GM12801 (cell line): Measurements from ENCODE around the gene LGALS14.

Source experiments
- TF ChIP-seq, protein P1 (sequence below): IDR thresholded peaks from one replicate; pipeline ENCODE4 v1.5.1; 2011; ENCODE audit warnings: control low read depth; ENCODE audit not compliant: insufficient read length; ENCODE audit errors: extremely low read depth

The LGALS14 gene

GRCh38 chr19:39740395-39740794, 36.1 kb downstream of the LGALS14 start:
- TF ChIP-seq, protein P1, sequence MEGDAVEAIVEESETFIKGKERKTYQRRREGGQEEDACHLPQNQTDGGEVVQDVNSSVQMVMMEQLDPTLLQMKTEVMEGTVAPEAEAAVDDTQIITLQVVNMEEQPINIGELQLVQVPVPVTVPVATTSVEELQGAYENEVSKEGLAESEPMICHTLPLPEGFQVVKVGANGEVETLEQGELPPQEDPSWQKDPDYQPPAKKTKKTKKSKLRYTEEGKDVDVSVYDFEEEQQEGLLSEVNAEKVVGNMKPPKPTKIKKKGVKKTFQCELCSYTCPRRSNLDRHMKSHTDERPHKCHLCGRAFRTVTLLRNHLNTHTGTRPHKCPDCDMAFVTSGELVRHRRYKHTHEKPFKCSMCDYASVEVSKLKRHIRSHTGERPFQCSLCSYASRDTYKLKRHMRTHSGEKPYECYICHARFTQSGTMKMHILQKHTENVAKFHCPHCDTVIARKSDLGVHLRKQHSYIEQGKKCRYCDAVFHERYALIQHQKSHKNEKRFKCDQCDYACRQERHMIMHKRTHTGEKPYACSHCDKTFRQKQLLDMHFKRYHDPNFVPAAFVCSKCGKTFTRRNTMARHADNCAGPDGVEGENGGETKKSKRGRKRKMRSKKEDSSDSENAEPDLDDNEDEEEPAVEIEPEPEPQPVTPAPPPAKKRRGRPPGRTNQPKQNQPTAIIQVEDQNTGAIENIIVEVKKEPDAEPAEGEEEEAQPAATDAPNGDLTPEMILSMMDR, result no peak

GRCh38 chr19:39745643-39746042, 41.4 kb downstream of the LGALS14 start:
- TF ChIP-seq, protein P1, result no peak

- TF ChIP-seq, protein P1, result no peak
These were observed 42.7 kb downstream of the LGALS14 start for GRCh38 chr19:39746836-39747529.

- TF ChIP-seq, protein P1, result no peak
These were observed 45.7 kb downstream of the LGALS14 start for GRCh38 chr19:39749981-39750380.

DNA sequence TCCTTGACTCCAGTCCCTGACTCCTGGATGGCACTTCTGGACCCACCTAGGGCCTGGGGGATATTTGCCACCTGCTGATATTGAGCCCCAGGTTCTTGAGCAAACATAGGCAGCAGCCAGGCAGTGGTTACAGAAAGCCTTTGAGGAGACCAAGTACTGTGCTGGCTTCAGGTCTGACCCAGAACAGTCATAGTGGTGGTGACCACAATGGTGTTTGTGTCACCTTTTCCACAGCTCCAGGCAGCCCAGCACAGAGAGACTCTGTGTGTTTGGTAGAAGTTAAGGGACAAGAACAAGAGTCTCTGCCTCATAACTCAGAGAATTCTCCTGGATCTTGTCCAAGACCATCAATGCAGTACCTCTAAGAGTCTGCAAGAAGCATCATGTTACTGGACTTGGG, 48.1 kb downstream of the LGALS14 start:
- TF ChIP-seq, protein P1, result no peak

DNA sequence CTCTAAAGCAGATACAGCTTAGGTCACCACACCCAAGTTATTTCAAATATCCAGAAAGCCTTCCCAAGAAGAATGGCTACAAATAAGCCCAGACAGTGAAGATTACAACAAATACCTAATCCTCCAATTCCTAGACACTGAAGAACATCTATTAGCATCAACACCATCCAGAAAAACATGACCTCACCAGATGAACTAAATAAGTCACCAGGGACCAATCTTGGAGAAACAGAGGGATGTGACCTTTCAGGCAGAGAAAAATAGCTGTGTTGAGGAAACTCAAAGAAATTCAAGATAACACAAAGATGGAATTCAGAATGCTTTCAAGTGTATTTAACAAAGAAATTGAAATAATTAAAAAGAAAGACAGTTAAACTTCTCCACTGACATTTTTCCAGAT, 48.5 kb downstream of the LGALS14 start:
- TF ChIP-seq, protein P1, result no peak

DNA sequence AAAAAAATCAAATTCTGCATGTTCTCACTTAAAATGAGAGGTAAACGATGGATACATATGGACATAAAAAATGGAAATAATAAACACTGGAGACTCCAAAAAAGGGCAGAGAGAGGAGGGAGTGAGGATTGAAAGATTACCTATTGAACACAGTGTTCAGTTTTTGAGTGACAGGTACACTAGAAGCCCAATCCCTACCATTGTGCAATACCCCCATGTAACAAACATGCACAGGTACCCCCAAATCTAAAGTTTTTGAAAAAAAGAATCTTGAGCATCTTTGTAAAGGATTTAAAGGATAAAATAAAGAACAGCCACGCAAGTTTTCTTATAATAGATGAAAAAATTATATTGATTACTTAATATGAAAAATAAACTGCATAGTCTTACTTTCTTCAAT, 50.3 kb downstream of the LGALS14 start:
- TF ChIP-seq, protein P1, result no peak
